ENCODE data around the gene URGCP. TPM values are rescaled to one million over a fixed set of nuclear protein-coding genes. Genes with fewer than 3 reads are reported as not detected.

URGCP gene
- total RNA-seq, 1 experiment from 2014 or later: 29.8 TPM

GRCh38 chr7:43929529-43930457, 23.4 kb upstream of the URGCP start:
- Histone ChIP-seq H2AFZ (ENCODE audit: low read length) (no peak overlapping the region), H3K4me1 (ENCODE audit: insufficient read depth, low read length) (peaks cover 15% of the 10 kb centered on the region), H3F3A (ENCODE audit: low read length, unreplicated experiment) (no peaks in the 10 kb centered on the region), H3K4me3 (ENCODE audit: low read length) (no peak overlapping the region), H3K27me3 (ENCODE audit: low read length) (no peaks in the 10 kb centered on the region), H4K20me1 (ENCODE audit: low read length) (no peaks in the 10 kb centered on the region), H3K79me2 (ENCODE audit: low read length) (peaks cover 9% of the 10 kb centered on the region), H3K36me3 (ENCODE audit: low read depth, low read length) (no peaks in the 10 kb centered on the region), H3K4me2 (ENCODE audit: low read length) (no peak overlapping the region), H3K9ac (ENCODE audit: low read length) (no peak overlapping the region), H3K9me3 (ENCODE audit: low read length) (no peaks in the 10 kb centered on the region), H3K27ac (ENCODE audit: low read length) (no peak overlapping the region), H3K9me2 (replicated peaks; ENCODE audit: low read length) (no peaks in the 10 kb centered on the region)
- CTCF ChIA-PET: no interaction called here
- TF ChIP-seq CTCF (conservative IDR thresholded peaks at IDR 0.05; ENCODE audit: low read depth, low read length): no peak
- TF ChIP-seq EZH2 (IDR thresholded peaks at IDR 0.05; ENCODE audit: low read length, unreplicated experiment): no peak
- TF ChIP-seq EZH2phosphoT487 (IDR thresholded peaks at IDR 0.05; ENCODE audit: borderline replicate concordance, low read length): no peak
- BruUV-seq (replicated peaks): no TSS peak
- no peak for ATAC-seq
- intact Hi-C loops (cut with micrococcal nuclease): no loop called here
- POLR2A ChIA-PET (ENCODE audit: unreplicated experiment): no interaction called here
- no peak for DNase-seq

DNA sequence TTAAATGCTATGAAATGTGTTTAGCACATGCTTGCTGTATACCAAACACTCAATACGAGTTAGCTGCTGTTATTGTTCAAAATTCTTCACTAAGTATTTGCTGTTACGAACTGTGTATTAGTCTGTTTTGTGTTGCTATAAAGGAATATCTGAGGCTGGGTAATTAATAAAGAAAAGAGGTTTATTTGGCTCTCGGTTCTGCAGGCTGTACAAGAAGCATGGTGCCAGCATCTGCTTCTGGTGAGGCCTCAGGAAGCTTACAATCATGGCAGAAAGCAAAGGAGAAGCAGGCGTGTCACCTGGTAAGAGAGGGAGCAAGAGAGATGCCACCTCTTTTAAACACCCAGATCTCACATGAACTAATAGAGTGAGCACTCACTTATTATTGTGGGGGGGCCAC, 21.4 kb upstream of the URGCP start:
- BruUV-seq (replicated peaks): no TSS peak
- no peaks in the 10 kb centered on the region for H3K9me2 ChIP-seq (replicated peaks; ENCODE audit: low read length)
- no peak overlapping the region for H3K4me2 ChIP-seq (ENCODE audit: low read length)
- H2AFZ ChIP-seq (ENCODE audit: low read length): no peak overlapping the region
- H3K4me3 ChIP-seq (ENCODE audit: low read length): no peak overlapping the region
- no peak overlapping the region for H3K9ac ChIP-seq (ENCODE audit: low read length)
- H3K79me2 ChIP-seq (ENCODE audit: low read length): peaks cover 9% of the 10 kb centered on the region
- intact Hi-C loops (cut with micrococcal nuclease): no loop called here
- no peaks in the 10 kb centered on the region for H3K27me3 ChIP-seq (ENCODE audit: low read length)
- H3K36me3 ChIP-seq (ENCODE audit: low read depth, low read length): no peaks in the 10 kb centered on the region
- no peaks in the 10 kb centered on the region for H3F3A ChIP-seq (ENCODE audit: low read length, unreplicated experiment)
- H3K4me1 ChIP-seq (ENCODE audit: insufficient read depth, low read length): peaks cover 15% of the 10 kb centered on the region
- DNase-seq (no peak), ATAC-seq (no peak)
- ChIA-PET POLR2A (ENCODE audit: unreplicated experiment) (no interaction called here), CTCF (no interaction called here)
- TF ChIP-seq EZH2phosphoT487 (IDR thresholded peaks at IDR 0.05; ENCODE audit: borderline replicate concordance, low read length) (no peak), CTCF (conservative IDR thresholded peaks at IDR 0.05; ENCODE audit: low read depth, low read length) (no peak), EZH2 (IDR thresholded peaks at IDR 0.05; ENCODE audit: low read length, unreplicated experiment) (no peak)
- H4K20me1 ChIP-seq (ENCODE audit: low read length): no peaks in the 10 kb centered on the region
- H3K9me3 ChIP-seq (ENCODE audit: low read length): no peaks in the 10 kb centered on the region
- H3K27ac ChIP-seq (ENCODE audit: low read length): no peak overlapping the region

DNA sequence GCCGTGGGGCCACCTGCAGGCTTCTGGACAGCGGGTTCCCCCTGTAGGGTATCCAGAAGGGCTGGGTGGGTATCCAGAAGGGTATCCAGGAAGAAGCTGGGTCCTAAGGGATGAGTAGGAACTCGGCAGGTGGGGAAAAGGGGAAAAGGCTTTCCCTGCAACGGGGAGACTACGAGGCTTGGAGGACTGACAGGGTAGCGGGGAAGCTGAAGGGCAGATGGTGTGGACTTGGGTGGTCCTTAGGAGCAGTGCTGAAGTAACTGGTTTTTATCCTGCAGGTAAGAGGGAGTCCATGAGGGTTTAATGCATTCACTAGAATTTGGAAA, 20.4 kb upstream of the URGCP start:
- H3F3A ChIP-seq (ENCODE audit: low read length, unreplicated experiment): no peaks in the 10 kb centered on the region
- DNase-seq (no peak), ATAC-seq (peak; percentile 27; the same call in 1 of the 2 replicates)
- BruUV-seq (replicated peaks): no TSS peak
- peak overlapping the region; percentile 96 for H2AFZ ChIP-seq (ENCODE audit: low read length)
- peak overlapping the region; percentile 84 for H3K9ac ChIP-seq (ENCODE audit: low read length)
- H3K4me2 ChIP-seq (ENCODE audit: low read length): peak overlapping the region; percentile 98
- H3K36me3 ChIP-seq (ENCODE audit: low read depth, low read length): no peaks in the 10 kb centered on the region
- H3K4me3 ChIP-seq (ENCODE audit: low read length): peak overlapping the region; percentile 80
- TF ChIP-seq EZH2phosphoT487 (IDR thresholded peaks at IDR 0.05; ENCODE audit: borderline replicate concordance, low read length): no peak
- TF ChIP-seq CTCF (conservative IDR thresholded peaks at IDR 0.05; ENCODE audit: low read depth, low read length): 0 out of 2 replicates have a peak, but pooled peaks have one; percentile 26
- no peak for TF ChIP-seq EZH2 (IDR thresholded peaks at IDR 0.05; ENCODE audit: low read length, unreplicated experiment)
- H3K9me2 ChIP-seq (replicated peaks; ENCODE audit: low read length): no peaks in the 10 kb centered on the region
- peak overlapping the region; percentile 67 for H3K27ac ChIP-seq (ENCODE audit: low read length)
- intact Hi-C loops (cut with micrococcal nuclease): loop anchor here (1.0 kb wide), 1 partner anchor 54 kb away; no protein-coding TSS in a partner anchor
- peaks cover 15% of the 10 kb centered on the region for H3K4me1 ChIP-seq (ENCODE audit: insufficient read depth, low read length)
- CTCF ChIA-PET: interaction anchor here (0.9 kb wide), 1 partner anchor 61 kb away, joined by 4 read pairs; no protein-coding TSS in a partner anchor
- H3K79me2 ChIP-seq (ENCODE audit: low read length): peaks cover 9% of the 10 kb centered on the region
- no peaks in the 10 kb centered on the region for H3K27me3 ChIP-seq (ENCODE audit: low read length)
- POLR2A ChIA-PET (ENCODE audit: unreplicated experiment): interaction anchor here (0.6 kb wide), 1 partner anchor 27 kb away, joined by 3 read pairs; no protein-coding TSS in a partner anchor
- H3K9me3 ChIP-seq (ENCODE audit: low read length): no peaks in the 10 kb centered on the region
- no peaks in the 10 kb centered on the region for H4K20me1 ChIP-seq (ENCODE audit: low read length)
